Ishikawa (cell line): ENCODE measurements around the gene TC2N.

Experiments used
- CEBPB ChIP-seq: IDR thresholded peaks from 2 replicates; pipeline ENCODE4 v1.6.1; 2012
- CREB1 ChIP-seq: IDR thresholded peaks from 2 replicates; pipeline ENCODE4 v1.6.1; 2012; ENCODE audit warnings: low read depth
- EGR1 ChIP-seq: IDR thresholded peaks from 2 replicates; pipeline ENCODE4 v1.6.1; 2012
- EP300 ChIP-seq: IDR thresholded peaks from 2 replicates; pipeline ENCODE4 v1.6.1; 2012; ENCODE audit warnings: borderline replicate concordance
- FOXM1 ChIP-seq: IDR thresholded peaks from 2 replicates; pipeline ENCODE4 v1.6.1; 2012; ENCODE audit warnings: low read depth, borderline replicate concordance
- MAX ChIP-seq: IDR thresholded peaks from 2 replicates; pipeline ENCODE4 v1.6.1; 2012
- NFIC ChIP-seq: IDR thresholded peaks from 2 replicates; pipeline ENCODE4 v1.6.1; 2012
- RAD21 ChIP-seq: IDR thresholded peaks from 2 replicates; pipeline ENCODE4 v1.6.1; 2012; ENCODE audit warnings: low read depth
- REST ChIP-seq: IDR thresholded peaks from 2 replicates; pipeline ENCODE4 v1.6.1; 2012; ENCODE audit warnings: low read depth, mild to moderate bottlenecking
- TAF1 ChIP-seq: IDR thresholded peaks from 2 replicates; pipeline ENCODE4 v1.6.1; 2012; ENCODE audit warnings: low read depth, mild to moderate bottlenecking
- TCF12 ChIP-seq: IDR thresholded peaks from 2 replicates; pipeline ENCODE4 v1.6.1; 2012; ENCODE audit warnings: low read depth
- TEAD4 ChIP-seq: IDR thresholded peaks from 2 replicates; pipeline ENCODE4 v1.6.1; 2012
- USF1 ChIP-seq: IDR thresholded peaks from 2 replicates; pipeline ENCODE4 v1.6.1; 2012
- YY1 ChIP-seq: IDR thresholded peaks from 2 replicates; pipeline ENCODE4 v1.6.1; 2012; ENCODE audit warnings: low read depth
- ZBTB7A ChIP-seq: IDR thresholded peaks from 2 replicates; pipeline ENCODE4 v1.6.1; 2012; ENCODE audit warnings: low read depth

Gene TC2N

GRCh38 chr14:91882776-91883175 lies 15.4 kb upstream of the TC2N start:
- TF ChIP-seq YY1 (no peak), NFIC (no peak), EP300 (no peak), REST (no peak), USF1 (no peak), RAD21 (no peak), TCF12 (no peak), FOXM1 (no peak), TEAD4 (no peak), MAX (no peak), CEBPB (no peak), EGR1 (no peak)

- TF ChIP-seq TCF12: no peak
- no peak for TF ChIP-seq CREB1
- no peak for TF ChIP-seq FOXM1
- no peak for TF ChIP-seq NFIC
- no peak for TF ChIP-seq RAD21
- no peak for TF ChIP-seq EP300
- no peak for TF ChIP-seq REST
- no peak for TF ChIP-seq ZBTB7A
- TF ChIP-seq MAX: no peak
- no peak for TF ChIP-seq USF1
- no peak for TF ChIP-seq TAF1
These were observed 15.0 kb upstream of the TC2N start for GRCh38 chr14:91882369-91882768.

GRCh38 chr14:91879196-91879595 lies 11.9 kb upstream of the TC2N start:
- TF ChIP-seq TAF1 (no peak), EP300 (no peak), YY1 (no peak), USF1 (no peak), FOXM1 (no peak), RAD21 (no peak), MAX (no peak), TEAD4 (no peak), NFIC (no peak)

- TF ChIP-seq CEBPB: no peak
- no peak for TF ChIP-seq ZBTB7A
- TF ChIP-seq EGR1: no peak
- TF ChIP-seq TAF1: no peak
- no peak for TF ChIP-seq NFIC
- no peak for TF ChIP-seq USF1
- no peak for TF ChIP-seq CREB1
- TF ChIP-seq FOXM1: no peak
- no peak for TF ChIP-seq TCF12
- TF ChIP-seq YY1: no peak
- TF ChIP-seq TEAD4: no peak
- TF ChIP-seq MAX: no peak
- no peak for TF ChIP-seq RAD21
- no peak for TF ChIP-seq EP300
- TF ChIP-seq REST: no peak
These were observed 10.9 kb upstream of the TC2N start for GRCh38 chr14:91878274-91878673.
